ENCODE measurements around the gene COLEC11.

The COLEC11 gene

DNA sequence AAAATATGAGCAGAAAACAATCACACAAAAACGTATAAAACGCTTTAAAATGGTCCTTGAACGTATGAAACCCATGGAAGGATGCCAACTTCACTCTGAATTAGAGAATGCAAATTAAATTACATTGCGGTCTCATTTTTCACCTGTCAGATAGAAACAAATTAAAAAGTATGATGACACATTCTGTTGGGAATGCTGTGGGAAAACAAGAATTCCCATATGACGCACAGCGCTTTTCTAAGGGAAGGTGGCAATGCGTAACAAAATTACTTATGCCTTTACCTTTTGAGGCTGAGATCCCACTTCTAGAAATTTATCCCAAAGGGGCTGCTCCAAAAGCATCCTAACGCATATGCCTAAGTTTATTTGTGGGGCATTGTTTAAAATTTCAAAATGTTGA lies 23.6 kb upstream of the COLEC11 start:
- Histone ChIP-seq H3K4me1 (ENCODE audit: insufficient read depth, low read length) (peaks cover 28% of the 10 kb centered on the region), H2AFZ (ENCODE audit: low read depth, low read length) (no peak overlapping the region), H3K27ac (ENCODE audit: low read length) (no peak overlapping the region), H3K4me2 (ENCODE audit: insufficient read depth, low read length) (no peak overlapping the region), H3K27me3 (ENCODE audit: insufficient read depth, low read length, poor library complexity) (no peaks in the 10 kb centered on the region), H3K9me3 (ENCODE audit: insufficient read depth, low read length, severe bottlenecking) (no peaks in the 10 kb centered on the region), H3K9ac (ENCODE audit: low read depth, low read length) (no peak overlapping the region), H3K4me3 (ENCODE audit: low read depth in 1 of 2, low read length in 2 of 2) (no peak overlapping the region), H3K36me3 (ENCODE audit: insufficient read depth, low read length) (peaks cover 7% of the 10 kb centered on the region), H3K79me2 (ENCODE audit: insufficient read depth, low read length) (peaks cover 20% of the 10 kb centered on the region), H4K20me1 (ENCODE audit: insufficient read depth, low read length) (peaks cover 7% of the 10 kb centered on the region)
- DNase-seq = no peak
- TF ChIP-seq EZH2 (IDR thresholded peaks at IDR 0.05; ENCODE audit: borderline replicate concordance, low read depth, low read length, severe bottlenecking) = no peak
- no peak for TF ChIP-seq CTCF (IDR thresholded peaks at IDR 0.05; ENCODE audit: borderline replicate concordance, extremely low read depth, low read length, poor library complexity, severe bottlenecking)
- no peak for ATAC-seq (ENCODE audit: insufficient read depth, low read depth)

- Histone ChIP-seq H3K36me3 (ENCODE audit: insufficient read depth, low read length) (peaks cover 20% of the 10 kb centered on the region), H4K20me1 (ENCODE audit: insufficient read depth, low read length) (peaks cover 21% of the 10 kb centered on the region), H3K9ac (ENCODE audit: low read depth, low read length) (peak overlapping the region; percentile 17; the same call in 1 of the 2 replicates), H2AFZ (ENCODE audit: low read depth, low read length) (no peak overlapping the region), H3K79me2 (ENCODE audit: insufficient read depth, low read length) (peaks cover 33% of the 10 kb centered on the region), H3K27me3 (ENCODE audit: insufficient read depth, low read length, poor library complexity) (no peaks in the 10 kb centered on the region), H3K4me3 (ENCODE audit: low read depth in 1 of 2, low read length in 2 of 2) (no peak overlapping the region), H3K9me3 (ENCODE audit: insufficient read depth, low read length, severe bottlenecking) (no peaks in the 10 kb centered on the region), H3K4me1 (ENCODE audit: insufficient read depth, low read length) (peaks cover 42% of the 10 kb centered on the region), H3K27ac (ENCODE audit: low read length) (no peak overlapping the region), H3K4me2 (ENCODE audit: insufficient read depth, low read length) (peak overlapping the region; percentile 37; the same call in 1 of the 2 replicates)
- DNase-seq = no peak
- ATAC-seq (ENCODE audit: insufficient read depth, low read depth) = no peak
- no peak for TF ChIP-seq CTCF (IDR thresholded peaks at IDR 0.05; ENCODE audit: borderline replicate concordance, extremely low read depth, low read length, poor library complexity, severe bottlenecking)
- TF ChIP-seq EZH2 (IDR thresholded peaks at IDR 0.05; ENCODE audit: borderline replicate concordance, low read depth, low read length, severe bottlenecking) = no peak
Measured at GRCh38 chr2:3572620-3573019, 22.3 kb upstream of the COLEC11 start.

GRCh38 chr2:3574155-3574554 lies 20.8 kb upstream of the COLEC11 start:
- no peaks in the 10 kb centered on the region for H3K27me3 ChIP-seq (ENCODE audit: insufficient read depth, low read length, poor library complexity)
- TF ChIP-seq EZH2 (IDR thresholded peaks at IDR 0.05; ENCODE audit: borderline replicate concordance, low read depth, low read length, severe bottlenecking) (no peak), CTCF (IDR thresholded peaks at IDR 0.05; ENCODE audit: borderline replicate concordance, extremely low read depth, low read length, poor library complexity, severe bottlenecking) (no peak)
- peaks cover 57% of the 10 kb centered on the region for H3K4me1 ChIP-seq (ENCODE audit: insufficient read depth, low read length)
- peak overlapping the region; percentile 64 for H3K4me2 ChIP-seq (ENCODE audit: insufficient read depth, low read length)
- peak overlapping the region; percentile 84; the same call in 1 of the 2 replicates for H3K27ac ChIP-seq (ENCODE audit: low read length)
- ATAC-seq (ENCODE audit: insufficient read depth, low read depth) = no peak
- peak overlapping the region in 1 of 2 experiments; percentile 94; a peak in 3 of 4 replicates for H3K4me3 ChIP-seq (ENCODE audit: low read depth in 1 of 2, low read length in 2 of 2)
- DNase-seq = no peak
- H3K9me3 ChIP-seq (ENCODE audit: insufficient read depth, low read length, severe bottlenecking) = no peaks in the 10 kb centered on the region
- peaks cover 35% of the 10 kb centered on the region for H3K36me3 ChIP-seq (ENCODE audit: insufficient read depth, low read length)
- H3K79me2 ChIP-seq (ENCODE audit: insufficient read depth, low read length) = peaks cover 48% of the 10 kb centered on the region
- peak overlapping the region; percentile 83 for H2AFZ ChIP-seq (ENCODE audit: low read depth, low read length)
- H4K20me1 ChIP-seq (ENCODE audit: insufficient read depth, low read length) = peaks cover 36% of the 10 kb centered on the region
- peak overlapping the region; percentile 77 for H3K9ac ChIP-seq (ENCODE audit: low read depth, low read length)

Data from DND-41 (cell line).